Adrenal gland (tissue), 12 donors: ENCODE measurements around the gene SH3BP1. TPM values are rescaled to one million over a fixed set of nuclear protein-coding genes. Genes with fewer than 3 reads are reported as not detected.

Source experiments
- DNase-seq, 7 donors: peaks; one replicate each; pipeline ENCODE4 v3.0.0-alpha.2; 2019 to 2020
- H3K27ac ChIP-seq, 5 donors: fragments of 200-600 bp; sonication (generic) in 4 of 5; 1 replicate in 3 of 5; 2 replicates in 2 of 5; pipeline versions ENCODE4 v1.5.1 to v1.8.0; 2016 to 2020; ENCODE audit warnings: mild to moderate bottlenecking in 1 of 5
- H3K27me3 ChIP-seq: fragments of 200-600 bp; 2 replicates; pipeline ENCODE4 v1.8.0; 2021
- H3K36me3 ChIP-seq, 2 donors: fragments of 200-600 bp; replicated peaks in 1 of 2; 1 replicate in 1 of 2; 2 replicates in 1 of 2; pipeline versions ENCODE4 v1.5.1 to v1.8.0; 2018 to 2022
- H3K4me1 ChIP-seq, 2 donors: fragments of 200-600 bp; replicated peaks in 1 of 2; 1 replicate in 1 of 2; 2 replicates in 1 of 2; pipeline versions ENCODE4 v1.5.1 to v1.8.0; 2018 to 2021
- H3K4me3 ChIP-seq, 4 donors: fragments of 200-600 bp; sonication (generic) in 3 of 4; one replicate each; pipeline ENCODE4 v1.5.1; 2016 to 2018
- H3K9me3 ChIP-seq, 3 donors: fragments of 200-600 bp; sonication (generic) in 1 of 3; replicated peaks in 1 of 3; 1 replicate in 2 of 3; 2 replicates in 1 of 3; pipeline versions ENCODE4 v1.5.1 to v1.8.0; 2016 to 2021
- POLR2A ChIP-seq, 2 donors: fragments of 450-650 bp; IDR thresholded peaks; one replicate each; pipeline ENCODE4 v1.6.1; 2017; ENCODE audit warnings: antibody characterized with exemption in 2 of 2, mild to moderate bottlenecking in 2 of 2, moderate library complexity in 1 of 2
- WGBS, 4 donors: extraction: QIAGEN DNeasy Blood & Tissue Kit in 2 of 4; methylation state at CpG; one replicate each; pipeline versions ENCODE4 v1.1.5 to v1.1.7; 2013 to 2017; 5-methylcytosine and 5-hydroxymethylcytosine counted together
- intact Hi-C, 2 donors: fragments of 100-400 bp; cut with DNase I; formaldehyde crosslinking; loops; one replicate each; pipeline versions ENCODE4 v1.14.1 to v1.15.0; 2022 to 2023
- polyA plus RNA-seq, 3 donors: library from polyadenylated mRNA; stranded (reverse); fragments of 200-250 nt in 2 of 3; fragments of 350-450 nt in 1 of 3; fragmentation: Illumina TruSeq in 1 of 3; extraction: RNeasy Lipid Tissue Mini Kit (QIAGEN cat#74804) in 1 of 3; gene quantifications; one replicate each; pipeline ENCODE4 v1.2.3, GENCODE V29; 2013 to 2014
- total RNA-seq, 9 donors: library from RNA; depleted of rRNA in 4 of 9; stranded (reverse); fragments of >200 nt in 4 of 9; fragments of 120-200 nt in 1 of 9; fragmentation: NEBNext Ultra II Directional in 1 of 9; extraction: Animal tissue kit (Norgen Biotek cat#: 25700) in 1 of 9; gene quantifications; one replicate each; pipeline versions ENCODE4 v1.1.0 to v1.2.4, GENCODE V29; 2013 to 2023
- TF ChIP-seq, protein P1 (sequence below), 6 experiments: fragments of 450-650 bp in 4 of 6; fragments of 200-600 bp in 2 of 6; sonication (generic) in 1 of 6; IDR thresholded peaks; 1 replicate in 5 of 6; 2 replicates in 1 of 6; pipeline versions ENCODE4 v1.5.1 to v1.8.0; 2016 to 2021; ENCODE audit warnings: antibody characterized with exemption in 6 of 6, mild to moderate bottlenecking in 2 of 6, moderate library complexity in 1 of 6
- donor health status: healthy with polysubstance abuse.
- donor health status: Bipolar disorder and iron deficiency.
- donor health status: DM: yes; HTN: yes; CAD: no.
- donor health status: DM: no; HTN: no; CAD: no.
- donor health status: DM: no; HTN: no; CAD: no.
- donor health status: DM: yes; HTN: yes; CAD: no.

The SH3BP1 gene
- total and polyA plus RNA-seq, 12 donors: 2.4 to 27.3 (median 10.1) TPM

DNA sequence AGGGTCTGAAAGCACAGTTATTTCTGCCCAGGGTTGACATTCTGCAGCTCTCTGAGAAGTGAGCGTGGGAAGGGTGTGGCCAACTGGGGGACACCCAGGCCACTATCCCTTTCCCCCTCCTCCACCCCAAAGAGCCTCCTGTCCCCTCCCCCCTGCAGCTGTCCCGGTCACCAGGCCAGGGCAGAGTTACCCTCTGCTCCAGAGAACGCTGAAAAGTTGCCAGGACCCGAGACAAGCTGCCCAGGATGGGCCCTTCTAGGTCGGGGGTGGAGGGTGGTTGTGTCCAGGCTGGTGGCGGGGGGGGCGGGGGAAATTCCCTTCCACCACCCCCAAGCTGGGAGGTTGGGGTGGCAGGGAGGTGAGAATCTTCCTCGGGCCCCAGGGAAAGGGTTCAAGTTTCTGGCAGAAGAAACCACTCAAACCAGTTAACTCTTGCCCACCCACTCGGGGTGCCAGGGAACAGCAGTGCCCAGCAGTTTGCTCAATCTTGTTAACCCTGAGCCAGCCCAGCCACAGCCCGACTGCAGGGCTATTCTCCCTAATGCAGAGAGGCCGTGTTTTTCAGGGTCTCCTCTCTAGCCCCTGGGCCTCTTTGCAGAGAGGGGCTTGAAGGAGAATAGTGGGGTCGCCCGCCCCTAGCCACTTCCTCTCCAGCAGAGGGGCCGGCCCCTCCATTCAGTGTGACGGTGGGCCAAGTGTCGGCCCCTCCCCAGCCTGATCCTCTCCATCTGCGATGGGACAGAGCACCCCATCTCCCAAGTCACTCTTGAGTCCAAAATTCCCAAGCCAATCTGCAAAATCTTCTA is 36.7 kb downstream of the SH3BP1 start:
- Histone ChIP-seq H3K4me1 (peaks cover 20 to 32% of the 10 kb centered on the region in 2 donors), H3K9me3 (no peaks in the 10 kb centered on the region), H3K27me3 (no peaks in the 10 kb centered on the region), H3K36me3 (peaks cover 0 to 12% of the 10 kb centered on the region in 2 donors), H3K4me3 (peak overlapping the region; percentile 27 to 79 (median 48)), H3K27ac (peak overlapping the region; percentile 85 to 98 (median 93))
- 5 to 10% (median 8%) methylated on average over 10 to 17 of the region's 17 CpGs for WGBS, 4 donors
- peak; percentile 74 to 84 (median 78) for DNase-seq
- intact Hi-C loops: no loop called here
- peak in 1 of 2 donors; percentile 1 for TF ChIP-seq POLR2A (IDR thresholded peaks at IDR 0.05)
- TF ChIP-seq, protein P1, sequence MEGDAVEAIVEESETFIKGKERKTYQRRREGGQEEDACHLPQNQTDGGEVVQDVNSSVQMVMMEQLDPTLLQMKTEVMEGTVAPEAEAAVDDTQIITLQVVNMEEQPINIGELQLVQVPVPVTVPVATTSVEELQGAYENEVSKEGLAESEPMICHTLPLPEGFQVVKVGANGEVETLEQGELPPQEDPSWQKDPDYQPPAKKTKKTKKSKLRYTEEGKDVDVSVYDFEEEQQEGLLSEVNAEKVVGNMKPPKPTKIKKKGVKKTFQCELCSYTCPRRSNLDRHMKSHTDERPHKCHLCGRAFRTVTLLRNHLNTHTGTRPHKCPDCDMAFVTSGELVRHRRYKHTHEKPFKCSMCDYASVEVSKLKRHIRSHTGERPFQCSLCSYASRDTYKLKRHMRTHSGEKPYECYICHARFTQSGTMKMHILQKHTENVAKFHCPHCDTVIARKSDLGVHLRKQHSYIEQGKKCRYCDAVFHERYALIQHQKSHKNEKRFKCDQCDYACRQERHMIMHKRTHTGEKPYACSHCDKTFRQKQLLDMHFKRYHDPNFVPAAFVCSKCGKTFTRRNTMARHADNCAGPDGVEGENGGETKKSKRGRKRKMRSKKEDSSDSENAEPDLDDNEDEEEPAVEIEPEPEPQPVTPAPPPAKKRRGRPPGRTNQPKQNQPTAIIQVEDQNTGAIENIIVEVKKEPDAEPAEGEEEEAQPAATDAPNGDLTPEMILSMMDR (IDR thresholded peaks at IDR 0.05): no peak

- peak; percentile 91 to 93 (median 91) for DNase-seq
- TF ChIP-seq POLR2A (IDR thresholded peaks at IDR 0.05): peak in 1 of 2 donors; percentile 49
- TF ChIP-seq, protein P1 (IDR thresholded peaks at IDR 0.05): no peak
- 0 to 1% (median 0%) methylated on average over 8 to 42 of the region's 42 CpGs for WGBS, 4 donors
- H3K27ac ChIP-seq: peak overlapping the region; percentile 85 to 98 (median 93)
- intact Hi-C loops: no loop called here
- no peaks in the 10 kb centered on the region for H3K27me3 ChIP-seq
- H3K36me3 ChIP-seq: peaks cover 0 to 12% of the 10 kb centered on the region in 2 donors
- peak overlapping the region; percentile 27 to 79 (median 44) for H3K4me3 ChIP-seq
- peaks cover 20 to 32% of the 10 kb centered on the region in 2 donors for H3K4me1 ChIP-seq
- H3K9me3 ChIP-seq: no peaks in the 10 kb centered on the region
These were observed 37.4 kb downstream of the SH3BP1 start for GRCh38 chr22:37676736-37677492.

GRCh38 chr22:37677493-37677974 is 38.1 kb downstream of the SH3BP1 start:
- Histone ChIP-seq H3K4me3 (peak overlapping the region in 3 of 4 donors; percentile 23 to 79 (median 44)), H3K9me3 (no peaks in the 10 kb centered on the region), H3K36me3 (peaks cover 0 to 12% of the 10 kb centered on the region in 2 donors), H3K27ac (peak overlapping the region; percentile 85 to 98 (median 93)), H3K4me1 (peaks cover 20 to 32% of the 10 kb centered on the region in 2 donors), H3K27me3 (no peaks in the 10 kb centered on the region)
- TF ChIP-seq, protein P1 (IDR thresholded peaks at IDR 0.05): no peak
- TF ChIP-seq POLR2A (IDR thresholded peaks at IDR 0.05): no peak
- no peak for DNase-seq
- intact Hi-C loops: no loop called here
- WGBS, 4 donors: 55 to 64% (median 57%) methylated on average over 15 of the region's 15 CpGs

GRCh38 chr22:37678372-37678771 is 38.9 kb downstream of the SH3BP1 start:
- 45 to 81% (median 72%) methylated on average over 4 to 18 of the region's 18 CpGs for WGBS, 4 donors
- intact Hi-C loops: no loop called here
- no peak for DNase-seq

More at GRCh38 chr22:37678372-37678771, 38.9 kb downstream of the SH3BP1 start:
- TF ChIP-seq, protein P1 (IDR thresholded peaks at IDR 0.05): no peak
- TF ChIP-seq POLR2A (IDR thresholded peaks at IDR 0.05): no peak
- peaks cover 0 to 12% of the 10 kb centered on the region in 2 donors for H3K36me3 ChIP-seq
- no peaks in the 10 kb centered on the region for H3K9me3 ChIP-seq
- peaks cover 20 to 32% of the 10 kb centered on the region in 2 donors for H3K4me1 ChIP-seq
- H3K4me3 ChIP-seq: no peak overlapping the region
- H3K27me3 ChIP-seq: no peaks in the 10 kb centered on the region
- peak overlapping the region in 2 of 5 donors; percentile 40 to 85 for H3K27ac ChIP-seq
